Measurements from ENCODE around the gene NUDT16L1. TPM values are rescaled to one million over a fixed set of nuclear protein-coding genes. Genes with fewer than 3 reads are reported as not detected.

Gene NUDT16L1
- total and polyA plus RNA-seq, 2 of the 8 experiments (the other 6 are each of a cell fraction or from before 2014, with no cell fraction given), result 34.8 to 77.3 TPM

- CTCF ChIA-PET (ENCODE audit: partially characterized antibody), result interaction anchor here (1.1 to 1.7 kb wide), 2 partner anchors 23 to 31 kb away, joined by 5 to 8 read pairs; no protein-coding TSS in a partner anchor
- H4K20me1 ChIP-seq (replicated peaks in 1 of 2; ENCODE audit: control insufficient read depth in 1 of 2, insufficient read depth in 2 of 2, low read length in 2 of 2), result peaks cover 5 to 11% of the 10 kb centered on the region in 2 experiments
- no peak for TF ChIP-seq SIN3A (conservative IDR thresholded peaks at IDR 0.05 in 1 of 2, IDR thresholded peaks at IDR 0.05 in 1 of 2; ENCODE audit: low read depth in 1 of 2, low read length in 2 of 2)
- TF ChIP-seq SUZ12 (IDR thresholded peaks at IDR 0.05; ENCODE audit: low read length), result no peak
- no peak for TF ChIP-seq ZNF274 (IDR thresholded peaks at IDR 0.05; ENCODE audit: borderline replicate concordance, extremely low read depth, low read length)
- TF ChIP-seq HDAC6 (IDR thresholded peaks at IDR 0.05; ENCODE audit: low read depth, low read length), result no peak
- no peak for TF ChIP-seq CTCF (IDR thresholded peaks at IDR 0.05; ENCODE audit: control extremely low read depth in 1 of 3, insufficient read depth in 1 of 3, low read depth in 1 of 3, low read length in 3 of 3)
- no peak for TF ChIP-seq TCF12 (IDR thresholded peaks at IDR 0.05; ENCODE audit: low read depth, low read length)
- TF ChIP-seq NANOG (IDR thresholded peaks at IDR 0.05; ENCODE audit: insufficient read depth, low read depth, low read length, poor library complexity, severe bottlenecking), result no peak
Observed at GRCh38 chr16:4646773-4647643, 46.4 kb upstream of the NUDT16L1 start.

More at GRCh38 chr16:4646773-4647643, 46.4 kb upstream of the NUDT16L1 start:
- Histone ChIP-seq H2BK15ac (ENCODE audit: low read length) (no peak overlapping the region), H3K4me1 (replicated peaks in 1 of 4; ENCODE audit: control insufficient read depth in 3 of 4, insufficient read depth in 4 of 4, low read length in 3 of 4) (peaks cover 0 to 2% (median 0%) of the 10 kb centered on the region in 4 experiments; a peak in 2 of 7 replicates), H3K27me3 (replicated peaks in 1 of 4; ENCODE audit: control insufficient read depth in 3 of 4, extremely low read depth in 1 of 4, insufficient read depth in 3 of 4, low read length in 3 of 4) (no peaks in the 10 kb centered on the region), H3K9ac (replicated peaks in 1 of 4; ENCODE audit: extremely low read depth in 1 of 4, low read depth in 3 of 4, low read length in 3 of 4) (no peak overlapping the region), H2AK5ac (ENCODE audit: low read depth, low read length) (no peak overlapping the region), H3K79me1 (ENCODE audit: low read depth, low read length) (peaks cover 18% of the 10 kb centered on the region), H3K79me2 (ENCODE audit: control insufficient read depth in 1 of 2, insufficient read depth in 2 of 2, low read length in 2 of 2) (peaks cover 0 to 52% of the 10 kb centered on the region in 2 experiments; a peak in 2 of 4 replicates), H3K4me2 (ENCODE audit: insufficient read depth in 1 of 2, low read depth in 2 of 2, low read length in 2 of 2) (no peak overlapping the region), H3K9me3 (ENCODE audit: insufficient read depth in 2 of 2, low read depth in 1 of 2, low read length in 1 of 2) (no peaks in the 10 kb centered on the region), H2BK120ac (replicated peaks; ENCODE audit: low read depth, low read length) (no peak overlapping the region), H2BK12ac (ENCODE audit: low read depth, low read length) (no peak overlapping the region), H4K91ac (replicated peaks; ENCODE audit: insufficient read length, low read length) (no peak overlapping the region), H3K27ac (ENCODE audit: low read depth, low read length) (no peak overlapping the region), H3K14ac (ENCODE audit: insufficient read length) (no peak overlapping the region), H3K18ac (ENCODE audit: extremely low read depth, low read length) (no peak overlapping the region), H3K36me3 (ENCODE audit: control insufficient read depth in 2 of 4, insufficient read depth in 4 of 4, low read length in 3 of 4) (peaks cover 0 to 3% (median 1%) of the 10 kb centered on the region in 4 experiments; a peak in 3 of 8 replicates), H2BK5ac (ENCODE audit: low read depth, low read length) (no peak overlapping the region), H3K23ac (ENCODE audit: insufficient read length) (no peak overlapping the region), H2BK20ac (ENCODE audit: low read length) (no peak overlapping the region), H3K56ac (replicated peaks; ENCODE audit: insufficient read length, low read depth, low read length) (no peak overlapping the region), H4K8ac (ENCODE audit: extremely low read depth, insufficient read depth, low read length) (peak overlapping the region; percentile 28; the same call in 1 of the 2 replicates), H3K4me3 (ENCODE audit: extremely low read depth in 1 of 4, insufficient read depth in 2 of 4, low read depth in 3 of 4, low read length in 4 of 4) (no peak overlapping the region), H3K4ac (replicated peaks; ENCODE audit: insufficient read length, low read depth, low read length) (no peak overlapping the region), H4K5ac (ENCODE audit: insufficient read length, low read depth, low read length) (no peak overlapping the region), H2AFZ (ENCODE audit: low read length) (no peak overlapping the region), H3K23me2 (ENCODE audit: low read depth, low read length) (no peaks in the 10 kb centered on the region)
- FAIRE-seq, result no peak
- WGBS, 2 experiments (ENCODE audit: extremely low coverage in 1 of 2, insufficient coverage in 1 of 2, insufficient read length in 1 of 2, insufficient replicate concordance in 2 of 2, low coverage in 1 of 2, low lambda C conversion rate in 2 of 2, missing lambda C conversion rate in 1 of 2), result 91% methylated on average over 22 of the region's 22 CpGs; no CpG with 5 or more reads in 1 of the 2 experiments
- no peak for DNase-seq (ENCODE audit: low read depth in 1 of 2, low spot score in 2 of 2)
- POLR2A ChIA-PET (ENCODE audit: partially characterized antibody), result interaction anchor here (0.6 kb wide), 1 partner anchor 31 kb away, joined by 3 read pairs; no protein-coding TSS in a partner anchor

All from H1 (cell line).